ENCODE data around the gene INPP5A.

INPP5A gene

GRCh38 chr10:132634241-132634946, 96.8 kb downstream of the INPP5A start:
- peak overlapping the region; percentile 17 for H3K4me2 ChIP-seq (ENCODE audit: low read depth, low read length, poor library complexity, severe bottlenecking)
- H3K9me3 ChIP-seq (ENCODE audit: insufficient read depth, low read depth, low read length) = no peaks in the 10 kb centered on the region
- H3F3A ChIP-seq (ENCODE audit: low read depth) = no peaks in the 10 kb centered on the region
- TF ChIP-seq CTCF (conservative IDR thresholded peaks at IDR 0.05; ENCODE audit: low read length) = peak; percentile 60
- no peak for TF ChIP-seq EZH2phosphoT487 (IDR thresholded peaks at IDR 0.05; ENCODE audit: borderline replicate concordance)
- H3K9ac ChIP-seq (ENCODE audit: low read depth, low read length, poor library complexity, severe bottlenecking) = no peak overlapping the region
- no peak overlapping the region for H2AFZ ChIP-seq (ENCODE audit: low read length)
- H4K20me1 ChIP-seq (ENCODE audit: insufficient read depth, low read length, poor library complexity, severe bottlenecking) = no peaks in the 10 kb centered on the region
- no peaks in the 10 kb centered on the region for H3K27me3 ChIP-seq (ENCODE audit: insufficient read depth, low read length, poor library complexity, severe bottlenecking)
- no peak overlapping the region for H3K4me3 ChIP-seq (ENCODE audit: low read length, poor library complexity, severe bottlenecking)
- H3K9me2 ChIP-seq (replicated peaks; ENCODE audit: low read depth, low read length) = no peaks in the 10 kb centered on the region
- H3K4me1 ChIP-seq (ENCODE audit: insufficient read depth, low read length, poor library complexity, severe bottlenecking) = peaks cover 31% of the 10 kb centered on the region
- peaks cover 57% of the 10 kb centered on the region for H3K79me2 ChIP-seq (ENCODE audit: insufficient read depth, low read length)
- no peaks in the 10 kb centered on the region for H3K36me3 ChIP-seq (ENCODE audit: insufficient read depth, low read length)

- Histone ChIP-seq H3K36me3 (ENCODE audit: insufficient read depth, low read length) (no peaks in the 10 kb centered on the region), H4K20me1 (ENCODE audit: insufficient read depth, low read length, poor library complexity, severe bottlenecking) (no peaks in the 10 kb centered on the region), H3F3A (ENCODE audit: low read depth) (no peaks in the 10 kb centered on the region), H3K4me2 (ENCODE audit: low read depth, low read length, poor library complexity, severe bottlenecking) (peak overlapping the region; percentile 17), H3K9me2 (replicated peaks; ENCODE audit: low read depth, low read length) (no peaks in the 10 kb centered on the region), H3K27me3 (ENCODE audit: insufficient read depth, low read length, poor library complexity, severe bottlenecking) (no peaks in the 10 kb centered on the region), H3K79me2 (ENCODE audit: insufficient read depth, low read length) (peaks cover 63% of the 10 kb centered on the region), H3K4me1 (ENCODE audit: insufficient read depth, low read length, poor library complexity, severe bottlenecking) (peaks cover 28% of the 10 kb centered on the region), H3K9ac (ENCODE audit: low read depth, low read length, poor library complexity, severe bottlenecking) (no peak overlapping the region), H3K9me3 (ENCODE audit: insufficient read depth, low read depth, low read length) (no peaks in the 10 kb centered on the region), H3K4me3 (ENCODE audit: low read length, poor library complexity, severe bottlenecking) (no peak overlapping the region), H2AFZ (ENCODE audit: low read length) (no peak overlapping the region)
- TF ChIP-seq EZH2phosphoT487 (IDR thresholded peaks at IDR 0.05; ENCODE audit: borderline replicate concordance) (no peak), CTCF (conservative IDR thresholded peaks at IDR 0.05; ENCODE audit: low read length) (no peak)
Observed at GRCh38 chr10:132634947-132635271, 97.3 kb downstream of the INPP5A start.

- Histone ChIP-seq H3K79me2 (ENCODE audit: insufficient read depth, low read length) (peaks cover 74% of the 10 kb centered on the region), H3K4me1 (ENCODE audit: insufficient read depth, low read length, poor library complexity, severe bottlenecking) (peaks cover 28% of the 10 kb centered on the region), H3K27me3 (ENCODE audit: insufficient read depth, low read length, poor library complexity, severe bottlenecking) (no peaks in the 10 kb centered on the region), H2AFZ (ENCODE audit: low read length) (no peak overlapping the region), H3K9ac (ENCODE audit: low read depth, low read length, poor library complexity, severe bottlenecking) (no peak overlapping the region), H3F3A (ENCODE audit: low read depth) (no peaks in the 10 kb centered on the region), H3K9me3 (ENCODE audit: insufficient read depth, low read depth, low read length) (no peaks in the 10 kb centered on the region), H3K36me3 (ENCODE audit: insufficient read depth, low read length) (no peaks in the 10 kb centered on the region), H3K4me3 (ENCODE audit: low read length, poor library complexity, severe bottlenecking) (no peak overlapping the region), H3K4me2 (ENCODE audit: low read depth, low read length, poor library complexity, severe bottlenecking) (no peak overlapping the region), H4K20me1 (ENCODE audit: insufficient read depth, low read length, poor library complexity, severe bottlenecking) (no peaks in the 10 kb centered on the region), H3K9me2 (replicated peaks; ENCODE audit: low read depth, low read length) (no peaks in the 10 kb centered on the region)
- no peak for TF ChIP-seq CTCF (conservative IDR thresholded peaks at IDR 0.05; ENCODE audit: low read length)
- TF ChIP-seq EZH2phosphoT487 (IDR thresholded peaks at IDR 0.05; ENCODE audit: borderline replicate concordance) = no peak
Observed at GRCh38 chr10:132636358-132636757, 98.8 kb downstream of the INPP5A start.

All from Loucy (cell line).